ENCODE measurements around the gene TYROBP. TPM values are rescaled to one million over a fixed set of nuclear protein-coding genes. Genes with fewer than 3 reads are reported as not detected.
A peak's percentile ranks its signal among the peaks of the same experiment; 100 is the strongest.

The TYROBP gene
- polyA plus RNA-seq, 1 experiment: not detected

- no peak for TF ChIP-seq CTCF (IDR thresholded peaks at IDR 0.05; ENCODE audit: low read depth, low read length)
- ChIA-PET POLR2A (no interaction called here), CTCF (no interaction called here)
- Histone ChIP-seq H3K4me3 (ENCODE audit: low read depth, low read length) (peak within 1 kb of the TSS; percentile 45), H3K9me3 (ENCODE audit: control insufficient read depth, insufficient read depth, low read length) (no peaks in the 10 kb centered on the region; the same call in 1 of the 2 replicates), H3K27me3 (ENCODE audit: control insufficient read depth, insufficient read depth, low read length) (peaks cover 24% of the 10 kb centered on the region), H3K27ac (ENCODE audit: low read depth, low read length) (no peak within 1 kb of the TSS)
- DNase-seq (ENCODE audit: low read depth, low spot score): no peak
These were observed 39.8 kb downstream of the TYROBP start, which contains the start of gene APLP1 for GRCh38 chr19:35868172-35868822. Gene APLP1 (plus strand): TSS chr19:35868574. CDS start chr19:35868637, 63 bp downstream.

GRCh38 chr19:35863018-35863417 lies 45.1 kb downstream of the TYROBP start:
- Histone ChIP-seq H3K9me3 (ENCODE audit: control insufficient read depth, insufficient read depth, low read length) (no peaks in the 10 kb centered on the region; the same call in 1 of the 2 replicates), H3K27me3 (ENCODE audit: control insufficient read depth, insufficient read depth, low read length) (peaks cover 66% of the 10 kb centered on the region), H3K27ac (ENCODE audit: low read depth, low read length) (no peak overlapping the region), H3K4me3 (ENCODE audit: low read depth, low read length) (no peak overlapping the region)
- TF ChIP-seq CTCF (IDR thresholded peaks at IDR 0.05; ENCODE audit: low read depth, low read length): no peak
- no peak for DNase-seq (ENCODE audit: low read depth, low spot score)
- ChIA-PET POLR2A (no interaction called here), CTCF (no interaction called here)

DNA sequence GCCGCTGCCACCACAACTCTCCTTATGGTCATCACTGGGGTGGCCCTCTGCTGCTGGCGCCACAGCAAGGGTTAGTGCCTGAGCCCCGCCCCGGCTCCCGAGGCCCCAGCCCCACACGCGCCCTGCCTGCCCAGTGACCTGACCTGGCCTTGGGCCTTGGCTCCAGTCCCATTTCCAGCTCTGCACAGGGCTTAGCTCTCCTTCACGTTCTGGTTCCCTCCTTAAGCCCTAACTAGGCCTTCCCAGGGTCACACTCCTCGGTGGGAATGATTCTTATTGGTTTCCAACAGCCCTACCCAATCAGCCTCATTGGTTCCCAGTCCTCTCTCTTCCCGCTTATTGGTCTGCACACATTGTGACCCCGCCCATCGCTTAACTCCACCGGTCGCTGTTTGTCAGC lies 45.6 kb downstream of the TYROBP start:
- peaks cover 63% of the 10 kb centered on the region for H3K27me3 ChIP-seq (ENCODE audit: control insufficient read depth, insufficient read depth, low read length)
- H3K27ac ChIP-seq (ENCODE audit: low read depth, low read length): no peak overlapping the region
- no peaks in the 10 kb centered on the region; the same call in 1 of the 2 replicates for H3K9me3 ChIP-seq (ENCODE audit: control insufficient read depth, insufficient read depth, low read length)
- ChIA-PET POLR2A (no interaction called here), CTCF (no interaction called here)
- no peak for TF ChIP-seq CTCF (IDR thresholded peaks at IDR 0.05; ENCODE audit: low read depth, low read length)
- no peak for DNase-seq (ENCODE audit: low read depth, low spot score)
- H3K4me3 ChIP-seq (ENCODE audit: low read depth, low read length): no peak overlapping the region

DNA sequence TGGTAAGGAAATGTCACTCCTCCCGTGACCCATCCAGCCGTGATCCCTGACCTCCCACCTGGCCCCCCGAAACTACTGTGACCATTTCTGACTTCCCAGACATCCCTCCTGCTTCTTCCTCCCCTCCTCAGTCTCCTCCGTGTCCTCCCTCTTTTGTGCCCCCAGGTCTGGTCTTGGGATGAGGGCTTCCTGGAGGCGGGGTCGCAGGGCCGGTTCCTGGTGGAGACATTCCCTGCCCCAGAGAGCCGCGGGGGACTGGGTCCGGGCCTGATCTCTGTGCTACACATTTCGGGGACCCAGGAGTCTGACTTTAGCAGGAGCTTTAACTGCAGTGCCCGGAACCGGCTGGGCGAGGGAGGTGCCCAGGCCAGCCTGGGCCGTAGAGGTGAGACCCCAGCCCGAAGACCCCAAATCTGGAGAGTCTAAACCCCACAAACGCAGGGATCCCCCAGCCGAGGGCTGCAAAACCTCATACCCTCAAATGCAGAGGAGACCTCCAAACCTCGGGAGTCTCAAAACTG lies 46.4 kb downstream of the TYROBP start:
- TF ChIP-seq CTCF (IDR thresholded peaks at IDR 0.05; ENCODE audit: low read depth, low read length): no peak
- Histone ChIP-seq H3K4me3 (ENCODE audit: low read depth, low read length) (no peak overlapping the region), H3K27me3 (ENCODE audit: control insufficient read depth, insufficient read depth, low read length) (peaks cover 65% of the 10 kb centered on the region), H3K9me3 (ENCODE audit: control insufficient read depth, insufficient read depth, low read length) (no peaks in the 10 kb centered on the region; the same call in 1 of the 2 replicates), H3K27ac (ENCODE audit: low read depth, low read length) (no peak overlapping the region)
- DNase-seq (ENCODE audit: low read depth, low spot score): no peak
- ChIA-PET POLR2A (no interaction called here), CTCF (no interaction called here)

GRCh38 chr19:35860818-35861639 lies 47.1 kb downstream of the TYROBP start:
- ChIA-PET CTCF (no interaction called here), POLR2A (no interaction called here)
- DNase-seq (ENCODE audit: low read depth, low spot score): no peak
- TF ChIP-seq CTCF (IDR thresholded peaks at IDR 0.05; ENCODE audit: low read depth, low read length): no peak
- no peak overlapping the region for H3K27ac ChIP-seq (ENCODE audit: low read depth, low read length)
- peaks cover 65% of the 10 kb centered on the region for H3K27me3 ChIP-seq (ENCODE audit: control insufficient read depth, insufficient read depth, low read length)
- no peak overlapping the region for H3K4me3 ChIP-seq (ENCODE audit: low read depth, low read length)
- no peaks in the 10 kb centered on the region; the same call in 1 of the 2 replicates for H3K9me3 ChIP-seq (ENCODE audit: control insufficient read depth, insufficient read depth, low read length)

Measured in AG04450 (cell line).